ENCODE results near the gene LIPT1. TPM values are rescaled to one million over a fixed set of nuclear protein-coding genes. Genes with fewer than 3 reads are reported as not detected.
"Not testable (repeated sequence)": the region's sequence is repeated elsewhere in the genome, so short reads cannot be mapped to it uniquely, and the experiment has no call there.

Gene LIPT1
- 10 to 100 TPM; 12.9 to 15.4 (median 13.6) TPM for polyA plus RNA-seq (ENCODE audit: insufficient read length in 3 of 3)

GRCh38 chr2:99154643-99155536, at the start of gene LIPT1, which contains the start of gene TSGA10:
Gene LIPT1, plus strand, starts transcription at chr2:99154967. Its CDS starts 6,991 bp downstream, at chr2:99161958.
Gene TSGA10, minus strand, starts transcription at chr2:99154942. Its CDS starts 45,503 bp downstream, at chr2:99109439.
- DNase-seq (ENCODE audit: low read depth in 3 of 3, low spot score in 2 of 3) = peak; percentile 80 to 89 (median 81)

GRCh38 chr2:99106913-99107312, 47.9 kb upstream of the LIPT1 start:
- DNase-seq (ENCODE audit: low read depth in 3 of 3, low spot score in 2 of 3) = no peak

DNA sequence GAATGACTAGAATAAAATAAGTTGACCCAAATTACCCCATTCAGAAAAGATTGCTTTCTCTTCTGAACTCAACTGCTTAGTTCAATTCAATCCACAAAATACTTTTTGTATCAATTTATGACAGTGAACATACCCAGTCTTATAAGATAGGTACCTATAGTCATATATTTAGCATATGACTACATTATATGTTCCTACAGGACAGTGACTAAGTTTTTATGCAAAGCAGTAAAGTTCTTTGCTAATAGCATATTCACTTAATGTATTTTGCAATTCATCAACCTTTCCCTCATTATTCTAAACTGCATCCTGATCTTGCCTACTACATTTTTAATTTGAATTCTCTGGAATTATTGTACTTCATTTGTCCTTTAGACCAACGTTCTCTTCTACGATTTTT, 43.5 kb upstream of the LIPT1 start:
- DNase-seq (ENCODE audit: low read depth in 3 of 3, low spot score in 2 of 3) = no peak

DNA sequence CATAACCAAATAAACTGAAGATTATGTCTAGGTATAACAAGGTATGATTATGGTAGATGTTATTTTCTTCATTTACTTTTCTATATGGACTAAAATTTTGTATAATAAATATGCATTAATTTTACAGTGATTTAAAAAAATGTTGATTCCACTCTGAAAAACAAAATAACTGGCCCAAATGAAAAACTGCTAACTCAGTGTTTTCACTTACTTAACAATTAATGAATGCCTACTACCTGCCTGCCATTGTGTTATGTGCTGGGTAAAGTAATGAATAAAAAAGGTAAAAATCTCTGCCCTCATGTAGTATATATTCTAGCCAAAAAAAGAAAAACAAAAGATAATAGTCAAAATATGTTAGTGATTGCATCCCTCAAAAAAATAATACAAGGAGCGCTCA, 42.8 kb upstream of the LIPT1 start:
- no peak for DNase-seq (ENCODE audit: low read depth in 3 of 3, low spot score in 2 of 3)

- no peak for DNase-seq (ENCODE audit: low read depth in 3 of 3, low spot score in 2 of 3)
These were observed 42.1 kb upstream of the LIPT1 start for GRCh38 chr2:99112617-99113016.

DNA sequence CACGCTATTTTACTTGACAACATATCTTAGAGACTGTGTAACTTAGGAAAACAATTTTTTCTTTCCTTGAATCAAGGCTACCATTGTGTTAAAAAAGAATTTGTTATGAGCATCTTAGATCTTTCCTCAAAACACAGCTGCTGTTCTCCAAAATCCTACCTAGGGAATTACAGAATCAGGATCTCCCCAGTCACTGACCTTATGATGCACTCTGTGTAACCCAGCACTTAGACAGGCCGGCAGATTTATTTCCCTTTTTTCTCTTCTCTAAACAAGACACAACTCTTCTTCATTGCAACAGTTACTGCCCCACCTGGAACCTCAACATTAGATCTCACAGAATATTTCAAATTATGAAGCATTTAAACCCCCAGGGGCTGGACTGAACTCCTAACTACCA, 26.8 kb upstream of the LIPT1 start:
- no peak for DNase-seq (ENCODE audit: low read depth in 3 of 3, low spot score in 2 of 3)

DNA sequence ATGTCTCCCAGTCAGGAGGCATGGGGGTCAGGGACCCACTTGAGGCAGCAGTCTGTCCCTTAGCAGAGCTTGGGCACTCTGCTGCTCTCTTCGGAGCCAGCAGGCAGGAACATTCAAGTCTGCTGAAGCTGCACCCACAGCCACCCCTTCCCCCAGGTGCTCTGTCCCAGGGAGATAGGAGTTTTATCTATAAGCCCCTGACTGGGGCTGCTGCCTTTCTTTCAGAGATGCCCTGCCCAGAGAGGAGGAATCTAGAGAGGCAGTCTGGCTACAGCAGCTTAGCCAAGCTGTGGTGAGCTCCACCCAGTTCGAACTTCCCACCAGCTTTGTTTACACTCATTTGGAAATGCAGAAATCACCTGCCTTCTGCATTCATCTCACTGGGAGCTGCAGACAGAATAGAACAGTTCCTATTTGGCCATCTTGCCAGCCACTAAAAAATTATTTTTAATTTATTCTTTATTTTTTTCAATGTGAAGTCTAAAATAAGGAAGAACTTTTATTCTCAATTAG, 19.7 kb upstream of the LIPT1 start:
- DNase-seq (ENCODE audit: low read depth in 3 of 3, low spot score in 2 of 3) = not testable (repeated sequence)

DNA sequence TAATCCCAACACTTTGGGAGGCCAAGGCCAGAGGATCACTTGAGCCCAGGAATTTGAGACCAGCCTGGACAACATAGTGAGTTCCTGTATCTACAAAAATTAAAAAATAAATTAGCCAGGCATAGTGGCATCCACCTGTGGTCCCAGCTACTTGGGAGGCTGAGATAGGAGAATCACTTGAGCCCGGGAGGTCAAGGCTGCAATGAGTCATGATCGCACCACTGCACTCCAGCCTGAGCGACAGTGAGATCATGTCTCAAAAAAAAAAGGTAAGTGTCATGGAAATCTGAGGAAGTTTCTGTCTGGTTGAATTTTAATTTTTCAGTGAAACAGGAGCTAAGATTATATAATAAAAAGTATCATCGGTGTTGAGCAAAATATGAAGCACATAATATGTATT, 15.8 kb upstream of the LIPT1 start:
- DNase-seq (ENCODE audit: low read depth in 3 of 3, low spot score in 2 of 3) = no peak

DNA sequence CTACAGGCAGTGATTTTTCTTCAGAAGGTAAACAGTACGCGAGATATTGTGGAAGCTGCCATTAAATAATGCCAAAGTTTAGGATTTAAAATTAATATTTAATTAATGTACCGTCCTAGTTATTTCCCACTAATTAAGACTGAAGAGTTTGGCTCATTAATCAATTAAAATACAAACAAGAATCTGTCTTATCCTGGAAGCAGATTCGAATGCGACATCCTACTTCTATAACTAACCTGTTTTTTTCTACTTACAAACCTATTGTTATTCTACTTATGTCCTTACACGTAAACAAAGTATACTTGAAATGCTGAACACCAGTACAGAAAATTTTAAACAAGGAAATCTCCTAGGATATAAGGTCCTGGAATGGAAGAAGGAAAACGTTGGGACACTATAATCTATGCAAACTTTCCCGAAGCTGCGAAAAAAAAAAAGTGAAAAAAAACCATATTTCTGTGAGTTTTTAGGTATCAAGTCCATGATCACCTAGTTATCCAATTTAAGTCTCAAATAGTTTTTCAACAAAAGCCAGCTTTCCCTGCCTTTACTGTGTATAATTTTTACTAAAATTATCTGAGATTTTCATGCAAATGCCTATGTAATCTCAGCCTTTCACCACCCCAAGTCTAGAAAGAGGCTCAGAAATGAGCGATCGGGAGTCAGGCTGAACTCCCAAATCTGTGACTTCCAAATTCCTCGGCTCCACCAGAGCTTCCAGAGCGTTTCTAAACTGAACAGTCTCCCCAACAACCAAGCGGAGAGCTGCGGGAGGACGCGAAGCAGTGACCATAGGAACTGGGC, 14.5 kb upstream of the LIPT1 start:
- DNase-seq (ENCODE audit: low read depth in 3 of 3, low spot score in 2 of 3) = no peak

DNA sequence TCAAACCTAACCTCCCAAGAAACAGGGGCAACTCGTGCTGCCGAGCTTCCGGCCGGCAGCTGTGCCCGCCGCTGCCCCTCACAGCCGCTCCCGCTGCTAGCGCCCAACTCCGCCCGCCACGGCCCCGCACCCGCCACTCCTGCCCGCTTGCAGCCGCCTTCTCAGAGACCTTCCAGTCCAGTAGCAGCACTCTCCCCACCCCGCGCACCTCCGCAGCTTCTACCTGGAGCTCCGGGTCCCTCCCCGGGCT, 14.0 kb upstream of the LIPT1 start:
- DNase-seq (ENCODE audit: low read depth in 3 of 3, low spot score in 2 of 3) = no peak

DNA sequence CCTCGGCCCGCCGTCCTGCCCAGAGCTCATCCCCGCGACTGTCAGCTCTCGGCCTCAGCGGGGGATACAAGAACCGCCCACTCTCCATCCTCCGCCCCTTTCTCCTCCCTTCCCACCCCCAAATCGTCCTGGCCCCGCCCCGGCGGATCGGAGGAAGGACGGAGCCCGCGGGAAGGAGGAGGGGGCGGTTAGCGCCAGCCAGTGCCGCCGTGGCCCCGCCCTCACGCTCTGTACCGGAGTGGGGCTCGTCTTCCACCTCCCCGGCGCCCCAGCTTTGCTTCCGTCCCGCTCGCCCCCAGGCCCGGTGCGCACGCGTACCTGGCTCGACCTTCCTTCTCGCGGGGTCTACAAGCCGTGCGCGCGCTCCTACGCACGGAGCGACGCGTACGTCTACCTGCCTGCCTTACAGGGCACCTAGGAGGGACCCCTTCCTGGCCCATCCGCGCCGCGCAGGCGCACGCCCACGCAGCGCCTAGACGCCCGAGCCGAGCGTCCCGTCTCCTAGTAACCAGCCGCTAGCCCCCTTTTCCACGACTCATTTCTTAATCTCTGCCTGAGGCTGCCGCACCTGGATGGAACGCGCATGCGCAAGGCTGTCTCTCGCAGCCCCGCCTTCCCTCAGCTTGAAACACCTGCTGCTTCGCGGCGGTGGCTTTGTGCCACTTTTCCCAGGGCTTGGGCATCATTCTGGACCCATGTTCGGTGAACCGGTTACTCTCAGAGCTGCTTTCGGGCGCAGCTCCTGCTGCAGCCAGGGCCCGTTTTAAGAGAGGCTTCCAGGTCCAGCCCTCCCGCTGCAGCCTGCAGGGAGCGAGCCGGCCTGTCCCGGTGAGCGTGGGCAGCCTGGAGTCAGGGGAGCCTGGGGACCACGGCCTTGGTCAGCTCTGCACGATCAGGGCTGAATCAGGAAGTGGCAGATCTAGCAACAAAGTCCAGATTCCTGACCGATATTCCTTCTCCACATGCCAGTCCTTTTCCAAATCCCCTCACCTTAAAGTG, 13.4 kb upstream of the LIPT1 start, which contains the start of gene C2orf15:
TSS of gene C2orf15 (plus strand) at position 598 of the 999 bp plus-strand sequence. CDS start 8,852 bp downstream, outside the sequence.
- peak; percentile 83 to 90 (median 86) for DNase-seq (ENCODE audit: low read depth in 3 of 3, low spot score in 2 of 3)

GRCh38 chr2:99150706-99151105, 4.1 kb upstream of the LIPT1 start:
- no peak for DNase-seq (ENCODE audit: low read depth in 3 of 3, low spot score in 2 of 3)

DNA sequence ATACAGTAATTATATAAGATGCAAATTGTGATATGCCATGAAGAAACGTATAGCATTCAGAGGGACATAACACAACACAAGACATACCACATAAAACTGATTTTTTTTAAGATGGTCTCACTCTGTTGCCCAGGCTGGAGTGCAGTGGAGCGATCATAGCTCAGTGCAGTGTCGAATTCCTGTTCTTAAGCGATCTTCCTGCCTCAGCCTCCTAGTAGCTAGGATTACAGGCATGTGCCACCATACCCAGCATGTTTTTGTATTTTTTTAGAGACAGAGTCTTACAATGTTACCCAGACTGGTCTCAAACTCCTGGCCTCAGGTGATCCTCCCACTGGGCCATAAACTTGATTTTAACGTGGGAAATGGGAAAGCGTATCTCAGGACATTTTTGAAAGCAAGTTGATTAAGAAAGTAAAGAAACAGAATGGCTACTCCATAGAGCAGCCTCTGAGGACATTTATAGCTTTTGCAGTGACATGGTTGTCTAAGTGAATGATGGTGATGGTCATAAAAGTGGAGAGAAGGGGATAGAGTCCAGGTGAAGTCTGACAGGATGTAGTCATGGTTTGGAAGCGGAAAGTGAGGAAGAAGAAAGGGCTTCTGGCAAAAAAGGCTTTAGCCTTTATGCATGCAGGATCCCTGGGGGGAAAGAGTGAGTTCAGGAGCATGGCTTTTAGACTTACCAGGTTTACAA, 2.4 kb upstream of the LIPT1 start:
- DNase-seq (ENCODE audit: low read depth in 3 of 3, low spot score in 2 of 3) = no peak

- no peak for DNase-seq (ENCODE audit: low read depth in 3 of 3, low spot score in 2 of 3)
These were observed 704 bp upstream of the LIPT1 start for GRCh38 chr2:99153921-99154604.

GRCh38 chr2:99156891-99157290, 2.1 kb downstream of the LIPT1 start:
- no peak for DNase-seq (ENCODE audit: low read depth in 3 of 3, low spot score in 2 of 3)

DNA sequence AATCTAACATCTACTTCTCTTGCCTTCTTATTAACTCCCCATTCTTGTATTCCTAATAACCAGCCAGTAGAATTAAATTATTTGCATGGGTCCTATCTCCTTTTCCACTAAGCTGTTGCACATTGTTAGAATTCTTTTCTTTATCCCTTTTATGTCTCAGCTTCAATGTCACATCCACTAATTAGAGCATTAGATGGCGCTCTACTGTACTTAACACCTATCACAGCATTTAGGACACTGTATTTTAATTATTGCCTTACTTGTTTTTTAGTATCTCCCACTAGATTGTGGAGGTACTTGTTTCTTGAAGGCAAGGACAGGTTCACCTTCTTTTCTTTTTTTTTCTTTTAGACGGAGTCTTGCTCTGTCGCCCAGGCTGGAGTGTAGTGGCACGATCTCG, 3.8 kb downstream of the LIPT1 start:
- no peak for DNase-seq (ENCODE audit: low read depth in 3 of 3, low spot score in 2 of 3)

- no peak for DNase-seq (ENCODE audit: low read depth in 3 of 3, low spot score in 2 of 3)
These were observed 4.8 kb downstream of the LIPT1 start for GRCh38 chr2:99159594-99159993.

DNA sequence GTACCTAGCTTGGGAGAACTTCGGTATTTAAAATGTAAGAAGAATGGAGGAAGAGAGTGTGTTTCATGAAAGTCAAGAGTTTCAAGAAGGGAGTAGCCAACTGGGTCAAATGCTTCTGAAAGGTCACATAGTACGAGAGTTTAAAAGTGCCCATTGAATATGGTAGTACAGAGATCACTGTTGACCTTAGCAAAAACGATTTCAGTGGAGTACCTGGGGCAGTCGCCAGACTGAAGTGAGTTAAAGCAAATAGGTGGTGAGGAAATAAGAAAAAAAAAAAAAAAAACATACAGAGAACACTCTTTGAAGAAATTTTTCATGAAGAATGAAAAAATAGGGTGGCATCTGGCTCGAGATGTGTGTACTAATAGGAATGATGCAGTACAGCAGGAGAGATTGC, 11.5 kb downstream of the LIPT1 start:
- DNase-seq (ENCODE audit: low read depth in 3 of 3, low spot score in 2 of 3) = no peak

DNA sequence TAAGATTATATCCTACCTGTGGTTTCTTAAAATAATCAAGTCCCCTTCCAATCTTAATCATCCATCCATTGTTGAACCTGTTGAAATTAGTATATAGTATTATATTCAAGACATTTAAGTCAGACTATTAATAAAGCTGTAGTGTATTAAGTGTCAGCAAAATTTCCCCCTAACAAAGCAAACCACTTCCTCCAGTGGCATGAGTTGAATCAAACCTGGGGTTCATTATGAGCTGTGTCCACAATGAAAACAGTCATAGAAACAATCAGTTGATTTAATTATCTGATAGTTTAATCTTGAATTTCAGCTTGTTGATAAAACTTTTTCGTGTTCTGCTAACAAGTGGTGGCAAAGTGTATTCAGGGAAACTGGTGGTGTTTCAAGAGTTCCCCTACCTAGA, 14.8 kb downstream of the LIPT1 start:
- no peak for DNase-seq (ENCODE audit: low read depth in 3 of 3, low spot score in 2 of 3)

All from right renal cortex interstitium (tissue), 3 donors.